GM21576 (cell line): Measurements from ENCODE around the gene FOXO4.

Experiments
- ATAC-seq: cut with Tn5 transposase; IDR thresholded peaks from one replicate; pipeline ENCODE4 v1.9.1; 2021; ENCODE audit warnings: mild to moderate bottlenecking, moderate library complexity; ENCODE audit not compliant: unreplicated experiment

The FOXO4 gene

GRCh38 chrX:71131510-71131909 is 35.9 kb downstream of the FOXO4 start:
- no peak for ATAC-seq

- ATAC-seq, result no peak
Measured at GRCh38 chrX:71140440-71140839, 44.8 kb downstream of the FOXO4 start.

GRCh38 chrX:71143508-71143907 is 47.9 kb downstream of the FOXO4 start:
- no peak for ATAC-seq

GRCh38 chrX:71144651-71145050 is 49.0 kb downstream of the FOXO4 start, which contains the start of gene NLGN3:
Gene NLGN3 (plus strand): TSS chrX:71144841. CDS start chrX:71147750, 2,909 bp downstream.
- no peak for ATAC-seq

GRCh38 chrX:71147496-71148277 is 52.0 kb downstream of the FOXO4 start:
- no peak for ATAC-seq

GRCh38 chrX:71148278-71148663 is 52.6 kb downstream of the FOXO4 start:
- ATAC-seq, result no peak

- ATAC-seq, result no peak
Measured at GRCh38 chrX:71151366-71151765, 55.7 kb downstream of the FOXO4 start.
